Muscle layer of duodenum (tissue), 2 donors: ENCODE measurements around the gene GALNTL6.

Experiments
- H3K27ac ChIP-seq: one replicate; pipeline ENCODE4 v1.7.0; 2013; ENCODE audit warnings: mild to moderate bottlenecking, low read length
- H3K27me3 ChIP-seq: one replicate; pipeline ENCODE4 v1.7.0; 2013; ENCODE audit warnings: low read depth, mild to moderate bottlenecking, control low read depth, low read length
- H3K36me3 ChIP-seq, 2 donors: one replicate each; pipeline ENCODE4 v1.7.0; 2013; ENCODE audit warnings: low read length in 2 of 2, control low read depth in 1 of 2, mild to moderate bottlenecking in 1 of 2; ENCODE audit not compliant: insufficient read depth in 2 of 2, control insufficient read depth in 1 of 2
- H3K4me1 ChIP-seq, 2 donors: one replicate each; pipeline ENCODE4 v1.7.0; 2013; ENCODE audit warnings: low read length in 2 of 2, mild to moderate bottlenecking in 2 of 2, control low read depth in 1 of 2, moderate library complexity in 1 of 2; ENCODE audit not compliant: insufficient read depth in 2 of 2, control insufficient read depth in 1 of 2
- H3K4me3 ChIP-seq, 2 donors: one replicate each; pipeline ENCODE4 v1.7.0; 2013; ENCODE audit warnings: low read length in 2 of 2, low read depth in 1 of 2, mild to moderate bottlenecking in 1 of 2
- H3K9me3 ChIP-seq, 2 donors: one replicate each; pipeline ENCODE4 v1.7.0; 2013; ENCODE audit warnings: low read length in 2 of 2, control low read depth in 1 of 2, mild to moderate bottlenecking in 1 of 2; ENCODE audit not compliant: control insufficient read depth in 1 of 2
- donor health status: healthy.

Gene GALNTL6

DNA sequence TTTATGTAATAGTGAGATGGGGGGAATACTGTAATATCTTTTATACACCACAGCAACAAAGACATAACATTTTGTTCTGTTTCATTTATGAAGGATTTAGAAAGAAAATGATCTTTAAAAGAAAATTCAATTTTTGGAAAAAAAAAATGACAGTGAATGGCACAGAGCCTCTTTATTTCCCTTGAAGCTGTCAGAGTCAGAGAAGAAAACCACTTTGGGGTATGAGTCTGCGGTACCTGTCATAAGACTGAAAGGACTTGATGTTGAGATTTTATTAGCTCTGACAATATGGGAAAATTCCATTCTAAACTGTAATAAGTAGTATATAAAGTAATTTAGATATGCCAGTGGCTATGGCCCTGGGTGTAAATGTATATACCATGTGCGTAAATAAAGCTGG lies 134.8 kb downstream of the GALNTL6 start:
- Histone ChIP-seq H3K4me1 (no peaks in the 10 kb centered on the region), H3K4me3 (no peak overlapping the region), H3K27ac (no peak overlapping the region), H3K9me3 (no peaks in the 10 kb centered on the region), H3K36me3 (no peaks in the 10 kb centered on the region), H3K27me3 (no peaks in the 10 kb centered on the region)

DNA sequence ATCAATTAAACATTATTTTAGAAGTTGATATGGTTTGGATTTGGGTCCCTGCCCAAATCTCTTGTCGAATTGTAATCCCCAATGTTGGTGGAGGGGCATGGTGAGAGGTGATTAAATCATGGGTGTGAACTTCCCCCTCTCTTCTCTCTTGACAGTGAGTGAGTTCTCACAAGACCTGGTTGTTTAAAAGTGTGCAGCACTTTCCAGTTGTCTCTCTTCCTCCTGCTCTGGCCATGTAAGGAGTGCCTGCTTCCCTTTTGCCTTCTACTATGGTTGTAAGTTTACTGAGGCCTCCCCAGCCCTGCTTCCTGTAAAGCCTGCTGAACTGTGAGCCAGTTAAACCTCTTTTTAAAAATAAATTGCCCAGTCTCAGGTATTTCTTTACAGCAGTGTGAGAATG lies 141.4 kb downstream of the GALNTL6 start:
- H3K4me3 ChIP-seq = no peak overlapping the region
- no peaks in the 10 kb centered on the region for H3K9me3 ChIP-seq
- no peaks in the 10 kb centered on the region for H3K27me3 ChIP-seq
- H3K27ac ChIP-seq = no peak overlapping the region
- H3K36me3 ChIP-seq = no peaks in the 10 kb centered on the region
- no peaks in the 10 kb centered on the region for H3K4me1 ChIP-seq

DNA sequence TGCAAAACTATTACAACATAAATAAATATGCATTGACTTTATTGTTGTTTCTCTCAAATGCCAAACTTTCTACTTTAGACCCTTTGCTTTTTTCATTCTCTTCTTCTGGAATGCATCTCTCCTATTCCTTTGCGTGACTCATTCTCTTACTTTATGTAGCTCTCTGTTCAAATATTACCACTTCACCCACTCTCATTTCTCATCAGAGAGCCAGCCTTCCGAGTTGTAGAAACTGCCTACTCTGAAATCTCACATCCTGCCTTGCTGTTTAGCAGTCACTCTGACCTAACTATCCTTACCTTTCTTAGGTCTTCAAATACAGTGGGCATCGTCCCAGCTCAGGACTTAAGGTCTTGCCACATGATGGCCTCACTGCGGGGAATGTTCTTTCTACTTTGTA lies 143.5 kb downstream of the GALNTL6 start:
- no peak overlapping the region for H3K4me3 ChIP-seq
- H3K27me3 ChIP-seq = no peaks in the 10 kb centered on the region
- no peak overlapping the region for H3K27ac ChIP-seq
- no peaks in the 10 kb centered on the region for H3K4me1 ChIP-seq
- H3K9me3 ChIP-seq = no peaks in the 10 kb centered on the region
- no peaks in the 10 kb centered on the region for H3K36me3 ChIP-seq

DNA sequence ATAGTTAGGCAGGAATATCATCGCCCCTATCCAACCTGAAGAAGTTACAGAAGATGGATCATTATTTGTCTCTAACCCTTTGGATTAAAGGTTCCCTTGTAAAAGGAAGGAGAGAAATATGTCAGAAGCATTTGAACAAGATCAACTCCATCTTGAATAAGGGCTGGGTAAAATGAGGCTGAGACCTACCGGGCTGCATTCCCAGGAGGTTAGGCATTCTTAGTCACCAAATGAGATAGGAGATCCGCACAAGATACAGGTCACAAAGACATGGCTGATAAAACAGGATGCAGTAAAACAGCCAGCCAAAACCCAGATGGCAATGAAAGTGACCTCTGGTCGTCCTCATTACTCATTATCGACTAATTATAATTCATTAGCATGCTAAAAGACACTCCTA lies 148.9 kb downstream of the GALNTL6 start:
- Histone ChIP-seq H3K27me3 (no peaks in the 10 kb centered on the region), H3K4me3 (no peak overlapping the region), H3K27ac (no peak overlapping the region), H3K36me3 (no peaks in the 10 kb centered on the region), H3K4me1 (no peaks in the 10 kb centered on the region), H3K9me3 (no peaks in the 10 kb centered on the region)

DNA sequence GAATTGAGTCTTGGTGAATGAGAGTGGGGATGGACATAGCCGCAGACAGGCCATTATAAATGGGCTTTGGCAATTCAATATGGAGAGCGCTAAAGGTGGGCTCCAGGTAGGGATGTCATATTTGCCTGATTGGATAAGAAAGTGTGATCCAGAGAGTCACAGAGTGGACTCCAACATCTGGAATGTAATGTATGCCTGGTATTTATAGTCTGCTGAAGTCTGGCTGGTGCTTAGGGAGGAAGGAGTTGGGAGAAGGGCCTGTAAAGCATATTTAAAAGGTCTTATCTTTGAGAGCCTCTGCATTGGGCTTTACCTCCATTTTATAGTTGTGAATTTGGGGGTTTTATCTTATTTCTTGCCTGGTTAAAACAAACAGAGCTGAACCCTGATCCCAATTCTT lies 153.2 kb downstream of the GALNTL6 start:
- H3K9me3 ChIP-seq = no peaks in the 10 kb centered on the region
- H3K4me1 ChIP-seq = no peaks in the 10 kb centered on the region
- no peak overlapping the region for H3K27ac ChIP-seq
- no peaks in the 10 kb centered on the region for H3K27me3 ChIP-seq
- H3K4me3 ChIP-seq = no peak overlapping the region
- no peaks in the 10 kb centered on the region for H3K36me3 ChIP-seq

DNA sequence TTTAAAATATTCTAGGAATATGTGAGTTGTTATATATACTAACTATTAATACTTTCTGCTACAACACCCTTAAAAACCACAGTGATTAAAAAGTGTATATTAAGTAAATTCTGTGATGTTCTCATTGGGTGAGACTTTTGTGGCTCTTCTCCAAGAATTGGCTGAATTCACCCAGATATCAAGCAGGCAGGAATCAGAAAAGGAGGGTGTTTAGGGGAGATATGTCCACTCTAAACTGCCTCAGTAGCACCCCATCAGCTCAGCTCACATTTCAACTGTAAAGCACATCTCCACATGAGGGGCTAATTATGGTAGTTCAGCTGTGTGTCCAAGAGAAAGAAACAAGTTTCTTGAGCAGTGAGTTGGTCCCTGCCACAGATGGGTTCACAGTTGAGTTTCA lies 165.0 kb downstream of the GALNTL6 start:
- Histone ChIP-seq H3K36me3 (no peaks in the 10 kb centered on the region), H3K27me3 (no peaks in the 10 kb centered on the region), H3K4me1 (no peaks in the 10 kb centered on the region), H3K27ac (no peak overlapping the region), H3K9me3 (no peaks in the 10 kb centered on the region), H3K4me3 (no peak overlapping the region)

DNA sequence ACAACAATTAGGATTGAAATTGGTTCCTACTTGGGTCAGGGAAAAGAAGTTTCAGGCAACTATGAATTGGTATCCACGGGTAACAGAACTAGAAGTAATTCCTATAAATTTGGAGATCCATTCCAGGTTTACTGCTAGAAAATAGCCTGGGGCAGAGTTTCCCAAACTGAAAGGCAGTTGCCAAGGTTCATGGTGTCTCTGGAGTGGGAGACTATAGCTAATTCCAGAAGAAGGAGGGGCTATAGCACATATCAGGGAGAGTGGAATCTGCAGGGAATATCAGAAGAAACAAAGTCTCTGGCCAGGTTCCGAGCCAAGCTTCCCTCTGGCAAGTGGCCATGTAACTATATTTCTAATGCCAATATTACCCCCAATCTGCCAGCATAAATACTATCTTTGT lies 166.3 kb downstream of the GALNTL6 start:
- Histone ChIP-seq H3K4me1 (no peaks in the 10 kb centered on the region), H3K4me3 (no peak overlapping the region), H3K36me3 (no peaks in the 10 kb centered on the region), H3K27me3 (no peaks in the 10 kb centered on the region), H3K27ac (no peak overlapping the region), H3K9me3 (no peaks in the 10 kb centered on the region)

DNA sequence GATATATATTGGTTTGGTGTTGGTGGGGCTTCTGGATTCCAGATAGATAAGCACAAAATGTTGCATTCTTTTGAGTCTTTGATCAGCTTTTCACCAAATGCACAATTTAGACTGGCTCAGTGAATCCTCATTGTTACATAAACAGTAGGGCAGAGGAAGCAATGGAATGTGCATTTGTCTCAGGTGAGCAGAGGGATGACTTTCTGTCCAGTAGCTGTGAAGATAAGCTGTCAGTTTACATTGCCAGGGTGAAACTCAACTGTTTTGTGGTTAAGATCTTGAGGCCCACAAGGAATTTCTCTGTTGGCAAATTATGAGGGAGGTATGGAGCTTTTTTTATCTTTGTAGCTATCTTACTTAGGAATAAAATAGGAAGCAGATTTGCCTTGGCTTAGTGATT lies 168.0 kb downstream of the GALNTL6 start:
- H3K4me1 ChIP-seq = no peaks in the 10 kb centered on the region
- no peak overlapping the region for H3K4me3 ChIP-seq
- no peaks in the 10 kb centered on the region for H3K27me3 ChIP-seq
- H3K36me3 ChIP-seq = no peaks in the 10 kb centered on the region
- H3K9me3 ChIP-seq = no peaks in the 10 kb centered on the region
- H3K27ac ChIP-seq = no peak overlapping the region

DNA sequence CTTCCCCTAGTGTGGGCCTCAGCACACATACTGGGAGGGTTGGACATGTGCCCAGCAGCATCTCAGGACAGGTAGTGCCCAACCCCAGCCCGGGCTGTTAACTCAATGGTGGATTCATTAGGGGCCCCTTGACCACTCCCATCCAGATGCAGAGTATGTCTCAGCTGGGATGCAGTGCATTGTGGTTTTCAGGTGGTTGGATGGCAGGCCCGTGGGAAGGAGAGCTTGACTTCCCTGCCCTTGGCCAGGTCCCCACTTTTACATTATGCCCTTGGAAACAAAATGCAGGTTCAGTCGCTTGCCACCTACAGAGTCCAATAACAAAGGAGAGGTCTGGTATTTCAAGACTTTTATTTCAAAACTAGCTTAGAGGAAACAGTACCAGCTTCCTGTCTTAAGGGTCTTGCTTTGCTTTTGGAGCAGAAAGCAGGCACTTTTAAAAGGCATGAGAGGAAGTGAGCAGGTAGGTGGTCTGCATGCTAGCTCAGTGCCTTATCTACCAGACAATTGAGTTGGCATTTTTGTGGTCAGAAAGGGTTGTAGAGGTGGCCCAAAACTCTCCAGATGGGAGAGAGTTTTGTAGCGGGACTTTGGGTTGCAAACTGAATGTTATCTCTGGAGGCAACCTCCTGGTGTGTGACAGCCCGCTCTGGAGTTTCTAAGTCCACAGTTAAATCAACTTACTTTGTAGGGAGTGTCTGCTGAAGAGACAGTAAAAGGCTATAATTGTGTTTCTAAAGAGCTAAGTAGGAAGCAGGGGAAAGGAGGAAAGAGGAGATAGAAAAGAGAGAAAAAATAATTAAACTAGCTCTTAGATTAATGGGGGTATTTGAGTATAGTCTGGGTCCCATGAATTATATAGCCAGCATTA lies 171.0 kb downstream of the GALNTL6 start:
- Histone ChIP-seq H3K27ac (no peak overlapping the region), H3K36me3 (no peaks in the 10 kb centered on the region), H3K4me1 (no peaks in the 10 kb centered on the region)

DNA sequence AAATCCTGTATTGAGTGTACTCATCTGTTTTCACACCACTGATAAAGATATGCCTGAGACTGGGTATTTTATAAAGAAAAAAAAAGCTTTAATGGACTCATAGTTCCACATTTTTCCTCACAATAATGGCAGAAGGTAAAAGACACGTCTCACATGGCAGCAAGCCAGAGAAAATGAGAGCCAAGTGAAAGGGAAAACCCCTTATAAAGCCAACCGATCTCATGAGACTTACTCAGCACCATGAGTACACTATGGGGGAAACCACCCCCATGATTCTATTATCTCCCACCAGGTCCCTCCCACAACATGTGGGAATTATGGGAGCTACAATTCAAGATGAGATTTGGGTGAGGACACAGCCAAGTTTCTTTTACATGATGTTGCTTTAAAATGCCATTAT lies 171.9 kb downstream of the GALNTL6 start:
- Histone ChIP-seq H3K27me3 (no peaks in the 10 kb centered on the region), H3K36me3 (no peaks in the 10 kb centered on the region), H3K4me1 (no peaks in the 10 kb centered on the region), H3K27ac (no peak overlapping the region), H3K9me3 (no peaks in the 10 kb centered on the region), H3K4me3 (no peak overlapping the region)

More for the DNA sequence above, 171.0 kb downstream of the GALNTL6 start:
- no peaks in the 10 kb centered on the region for H3K27me3 ChIP-seq
- no peak overlapping the region for H3K4me3 ChIP-seq
- H3K9me3 ChIP-seq = no peaks in the 10 kb centered on the region

DNA sequence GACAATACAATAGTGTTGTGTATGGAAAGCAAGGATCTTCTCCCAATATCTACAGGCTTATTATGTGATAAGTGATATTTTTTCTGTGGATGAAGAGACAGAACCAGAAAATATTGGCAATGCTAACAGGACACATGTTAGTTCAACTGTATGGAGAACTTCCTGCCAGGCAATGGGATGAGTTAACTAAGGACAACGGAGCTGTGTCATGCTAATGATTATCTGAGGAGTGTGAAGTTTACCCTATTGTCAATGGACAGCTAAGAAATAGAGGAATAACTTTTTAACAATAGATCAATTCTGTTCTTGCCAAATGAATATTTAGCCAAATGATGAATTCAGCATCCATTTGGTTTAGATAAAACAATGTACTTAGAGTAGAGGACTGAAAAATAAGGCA lies 180.0 kb downstream of the GALNTL6 start:
- H3K27ac ChIP-seq = no peak overlapping the region
- no peaks in the 10 kb centered on the region for H3K36me3 ChIP-seq
- H3K4me1 ChIP-seq = no peaks in the 10 kb centered on the region
- no peaks in the 10 kb centered on the region for H3K27me3 ChIP-seq
- no peaks in the 10 kb centered on the region for H3K9me3 ChIP-seq
- H3K4me3 ChIP-seq = no peak overlapping the region

DNA sequence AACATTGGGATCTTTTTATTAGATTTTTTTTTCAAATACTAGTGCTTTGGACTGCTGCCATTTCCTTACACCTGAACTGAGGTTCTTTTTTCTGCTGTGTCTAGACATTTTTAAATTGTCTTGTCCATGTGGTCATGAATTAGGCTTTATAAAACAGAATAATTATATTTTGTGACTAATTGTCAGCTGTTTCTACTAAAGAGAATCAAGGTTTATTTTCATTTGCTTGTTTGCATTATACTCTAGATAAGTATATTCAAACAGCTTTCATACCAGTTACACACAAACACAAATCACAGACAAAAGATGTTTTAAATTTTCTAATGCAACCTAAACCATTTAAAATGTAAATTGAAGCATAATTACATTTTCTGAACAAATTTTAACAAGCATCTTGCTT lies 194.7 kb downstream of the GALNTL6 start:
- Histone ChIP-seq H3K27ac (no peak overlapping the region), H3K27me3 (no peaks in the 10 kb centered on the region), H3K9me3 (no peaks in the 10 kb centered on the region), H3K4me3 (no peak overlapping the region), H3K4me1 (no peaks in the 10 kb centered on the region), H3K36me3 (no peaks in the 10 kb centered on the region)
